Neural cell (in vitro differentiated cells): ENCODE data around the gene TXLNG.

Experiments
- EP300 ChIP-seq: fragments of 450-650 bp; conservative IDR thresholded peaks from 2 replicates; pipeline ENCODE4 v1.6.1; 2014; ENCODE audit warnings: antibody characterized with exemption, mild to moderate bottlenecking, moderate library complexity; ENCODE audit not compliant: poor library complexity, severe bottlenecking
- EZH2 ChIP-seq: fragments of 200-600, 300-800 bp; shearing (Covaris generic), sonication (generic); IDR thresholded peaks from 2 replicates; pipeline ENCODE4 v1.6.1; 2014; ENCODE audit warnings: antibody characterized with exemption, low read length, borderline replicate concordance, mild to moderate bottlenecking; ENCODE audit not compliant: insufficient read depth, poor library complexity, severe bottlenecking
- POLR2AphosphoS5 ChIP-seq: IDR thresholded peaks from 2 replicates; pipeline ENCODE4 v1.6.1; 2012
- RAD21 ChIP-seq: fragments of 450-650 bp; conservative IDR thresholded peaks from 2 replicates; pipeline ENCODE4 v1.6.1; 2014; ENCODE audit warnings: antibody characterized with exemption, mild to moderate bottlenecking, moderate library complexity
- TAF1 ChIP-seq: IDR thresholded peaks from 2 replicates; pipeline ENCODE4 v1.6.1; 2012; ENCODE audit warnings: low read depth
- TF ChIP-seq, protein P1 (sequence below): fragments of 450-650 bp; IDR thresholded peaks from 2 replicates; pipeline ENCODE4 v1.5.1; 2014; ENCODE audit warnings: antibody characterized with exemption, mild to moderate bottlenecking, moderate library complexity; ENCODE audit not compliant: poor library complexity, severe bottlenecking

DNA sequence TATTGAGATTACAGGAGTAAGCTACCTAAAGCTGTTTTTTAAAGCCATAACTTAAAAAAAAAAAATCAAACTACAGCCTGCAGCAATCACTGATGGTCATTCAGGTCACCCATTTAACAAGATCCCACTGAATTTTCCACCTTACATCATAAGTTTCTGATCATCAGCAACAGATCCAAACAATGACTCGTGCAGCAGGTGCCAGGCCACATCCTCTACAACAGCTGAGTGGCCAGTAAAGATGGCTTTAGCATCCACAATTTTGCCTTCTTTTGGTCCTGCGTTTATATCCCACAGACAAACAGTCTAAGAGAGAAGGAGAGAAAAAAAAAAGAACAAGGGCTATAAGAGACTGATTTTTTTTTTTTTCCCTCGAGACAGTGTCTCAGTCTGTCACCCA is 67.3 kb downstream of the TXLNG start:
- TF ChIP-seq, protein P1, sequence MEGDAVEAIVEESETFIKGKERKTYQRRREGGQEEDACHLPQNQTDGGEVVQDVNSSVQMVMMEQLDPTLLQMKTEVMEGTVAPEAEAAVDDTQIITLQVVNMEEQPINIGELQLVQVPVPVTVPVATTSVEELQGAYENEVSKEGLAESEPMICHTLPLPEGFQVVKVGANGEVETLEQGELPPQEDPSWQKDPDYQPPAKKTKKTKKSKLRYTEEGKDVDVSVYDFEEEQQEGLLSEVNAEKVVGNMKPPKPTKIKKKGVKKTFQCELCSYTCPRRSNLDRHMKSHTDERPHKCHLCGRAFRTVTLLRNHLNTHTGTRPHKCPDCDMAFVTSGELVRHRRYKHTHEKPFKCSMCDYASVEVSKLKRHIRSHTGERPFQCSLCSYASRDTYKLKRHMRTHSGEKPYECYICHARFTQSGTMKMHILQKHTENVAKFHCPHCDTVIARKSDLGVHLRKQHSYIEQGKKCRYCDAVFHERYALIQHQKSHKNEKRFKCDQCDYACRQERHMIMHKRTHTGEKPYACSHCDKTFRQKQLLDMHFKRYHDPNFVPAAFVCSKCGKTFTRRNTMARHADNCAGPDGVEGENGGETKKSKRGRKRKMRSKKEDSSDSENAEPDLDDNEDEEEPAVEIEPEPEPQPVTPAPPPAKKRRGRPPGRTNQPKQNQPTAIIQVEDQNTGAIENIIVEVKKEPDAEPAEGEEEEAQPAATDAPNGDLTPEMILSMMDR, result no peak
- TF ChIP-seq EZH2, result no peak
- no peak for TF ChIP-seq TAF1
- no peak for TF ChIP-seq RAD21
- TF ChIP-seq EP300, result no peak
- TF ChIP-seq POLR2AphosphoS5, result no peak
